Measurements from ENCODE around the gene IRAK1BP1. TPM values are rescaled to one million over a fixed set of nuclear protein-coding genes. Genes with fewer than 3 reads are reported as not detected.

Gene IRAK1BP1
- total RNA-seq, 2 experiments from 2014 or later = 7.6 to 8.1 TPM

DNA sequence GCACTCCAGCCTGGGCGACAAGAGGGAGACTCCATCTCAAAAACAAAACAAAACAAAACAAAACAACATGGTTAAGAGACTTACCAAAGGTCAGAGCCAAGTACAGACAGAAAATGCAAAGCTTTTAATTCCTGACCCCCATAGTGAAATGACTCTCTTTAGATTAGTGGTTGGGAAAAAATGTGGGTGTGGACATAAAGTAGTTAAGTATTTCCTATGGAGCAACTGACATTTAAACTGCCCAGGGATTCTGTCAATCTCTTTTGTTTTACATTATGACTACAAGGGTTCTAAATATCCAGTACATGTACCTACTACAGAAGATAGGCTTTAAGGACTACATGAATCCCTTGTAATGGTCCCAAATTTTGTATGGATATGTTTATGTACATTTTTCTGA, 75.1 kb downstream of the IRAK1BP1 start:
- TF ChIP-seq, protein P1, sequence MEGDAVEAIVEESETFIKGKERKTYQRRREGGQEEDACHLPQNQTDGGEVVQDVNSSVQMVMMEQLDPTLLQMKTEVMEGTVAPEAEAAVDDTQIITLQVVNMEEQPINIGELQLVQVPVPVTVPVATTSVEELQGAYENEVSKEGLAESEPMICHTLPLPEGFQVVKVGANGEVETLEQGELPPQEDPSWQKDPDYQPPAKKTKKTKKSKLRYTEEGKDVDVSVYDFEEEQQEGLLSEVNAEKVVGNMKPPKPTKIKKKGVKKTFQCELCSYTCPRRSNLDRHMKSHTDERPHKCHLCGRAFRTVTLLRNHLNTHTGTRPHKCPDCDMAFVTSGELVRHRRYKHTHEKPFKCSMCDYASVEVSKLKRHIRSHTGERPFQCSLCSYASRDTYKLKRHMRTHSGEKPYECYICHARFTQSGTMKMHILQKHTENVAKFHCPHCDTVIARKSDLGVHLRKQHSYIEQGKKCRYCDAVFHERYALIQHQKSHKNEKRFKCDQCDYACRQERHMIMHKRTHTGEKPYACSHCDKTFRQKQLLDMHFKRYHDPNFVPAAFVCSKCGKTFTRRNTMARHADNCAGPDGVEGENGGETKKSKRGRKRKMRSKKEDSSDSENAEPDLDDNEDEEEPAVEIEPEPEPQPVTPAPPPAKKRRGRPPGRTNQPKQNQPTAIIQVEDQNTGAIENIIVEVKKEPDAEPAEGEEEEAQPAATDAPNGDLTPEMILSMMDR (conservative IDR thresholded peaks at IDR 0.05; ENCODE audit: low read length) = no peak
- TF ChIP-seq EZH2phosphoT487 (IDR thresholded peaks at IDR 0.05; ENCODE audit: borderline replicate concordance, low read depth, low read length) = no peak
- Histone ChIP-seq H3K27ac (ENCODE audit: low read depth, low read length, poor library complexity, severe bottlenecking) (no peak overlapping the region), H2AFZ (ENCODE audit: low read length) (no peak overlapping the region), H3K4me2 (ENCODE audit: low read length) (no peak overlapping the region), H3K4me1 (ENCODE audit: insufficient read depth, low read length, poor library complexity, severe bottlenecking) (no peaks in the 10 kb centered on the region), H3K9me2 (ENCODE audit: insufficient read depth, low read length) (no peaks in the 10 kb centered on the region), H3K4me3 (ENCODE audit: low read depth, low read length, poor library complexity, severe bottlenecking) (no peak overlapping the region), H3K36me3 (ENCODE audit: insufficient read depth, low read length) (peaks cover 96% of the 10 kb centered on the region), H3K9me3 (ENCODE audit: low read length) (no peaks in the 10 kb centered on the region), H4K20me1 (ENCODE audit: insufficient read depth, low read length) (no peaks in the 10 kb centered on the region), H3K79me2 (ENCODE audit: insufficient read depth, low read depth, low read length) (no peaks in the 10 kb centered on the region)
- no peak for DNase-seq (ENCODE audit: low spot score)
- ChIA-PET POLR2A (no interaction called here), CTCF (ENCODE audit: unreplicated experiment) (no interaction called here)
- BruUV-seq (replicated peaks) = no TSS peak
- intact Hi-C loops (cut with micrococcal nuclease; ENCODE audit: unreplicated experiment) = no loop called here

DNA sequence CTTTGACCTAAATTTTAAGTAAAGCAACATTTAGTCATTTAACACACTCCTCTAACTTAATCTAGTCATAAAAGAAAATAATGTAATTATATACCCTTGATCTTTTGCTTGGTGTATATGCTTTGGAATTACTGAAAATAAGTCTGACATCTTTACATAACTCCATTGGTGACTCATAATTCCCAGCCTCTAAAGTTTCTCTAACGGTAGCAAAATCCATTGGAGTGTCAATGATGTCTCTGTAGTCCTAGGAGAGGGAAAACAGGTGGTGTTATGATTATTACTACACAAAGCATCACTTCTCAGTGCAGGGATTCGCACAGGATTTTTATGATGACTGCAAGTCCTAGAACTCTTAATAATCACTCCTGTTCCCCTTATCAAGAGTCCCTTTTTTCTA, 80.2 kb downstream of the IRAK1BP1 start:
- intact Hi-C loops (cut with micrococcal nuclease; ENCODE audit: unreplicated experiment) = no loop called here
- no peaks in the 10 kb centered on the region for H4K20me1 ChIP-seq (ENCODE audit: insufficient read depth, low read length)
- no peaks in the 10 kb centered on the region for H3K4me1 ChIP-seq (ENCODE audit: insufficient read depth, low read length, poor library complexity, severe bottlenecking)
- no TSS peak for BruUV-seq (replicated peaks)
- no peak for TF ChIP-seq EZH2phosphoT487 (IDR thresholded peaks at IDR 0.05; ENCODE audit: borderline replicate concordance, low read depth, low read length)
- TF ChIP-seq, protein P1 (conservative IDR thresholded peaks at IDR 0.05; ENCODE audit: low read length) = no peak
- no peak for DNase-seq (ENCODE audit: low spot score)
- H3K4me2 ChIP-seq (ENCODE audit: low read length) = no peak overlapping the region
- no peak overlapping the region for H3K27ac ChIP-seq (ENCODE audit: low read depth, low read length, poor library complexity, severe bottlenecking)
- H2AFZ ChIP-seq (ENCODE audit: low read length) = no peak overlapping the region
- peaks cover 19% of the 10 kb centered on the region; the same call in 1 of the 2 replicates for H3K9me3 ChIP-seq (ENCODE audit: low read length)
- peaks cover 100% of the 10 kb centered on the region for H3K36me3 ChIP-seq (ENCODE audit: insufficient read depth, low read length)
- no peaks in the 10 kb centered on the region for H3K9me2 ChIP-seq (ENCODE audit: insufficient read depth, low read length)
- H3K4me3 ChIP-seq (ENCODE audit: low read depth, low read length, poor library complexity, severe bottlenecking) = no peak overlapping the region
- no peaks in the 10 kb centered on the region for H3K79me2 ChIP-seq (ENCODE audit: insufficient read depth, low read depth, low read length)
- CTCF ChIA-PET (ENCODE audit: unreplicated experiment) = no interaction called here
- POLR2A ChIA-PET = no interaction called here

DNA sequence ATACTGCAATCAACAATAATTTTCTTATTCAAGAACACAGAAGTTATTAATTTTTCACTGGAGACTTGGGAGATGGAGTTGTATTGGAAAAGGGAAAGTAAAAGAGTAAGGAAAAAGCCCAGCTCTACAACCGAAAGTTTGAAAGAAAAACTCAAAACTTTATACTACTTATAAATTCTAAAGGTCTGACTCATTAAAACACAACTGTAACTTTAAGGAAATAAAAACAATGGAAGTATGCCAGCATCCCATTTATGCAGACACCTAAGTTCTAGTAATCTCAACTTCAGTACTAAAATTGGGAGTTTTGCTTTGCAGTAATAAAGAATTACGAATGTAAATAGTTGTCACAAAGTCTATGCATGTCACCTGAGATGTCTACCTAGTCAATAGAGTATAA, 80.6 kb downstream of the IRAK1BP1 start:
- no TSS peak for BruUV-seq (replicated peaks)
- POLR2A ChIA-PET = no interaction called here

More for the DNA sequence above, 80.6 kb downstream of the IRAK1BP1 start:
- Histone ChIP-seq H4K20me1 (ENCODE audit: insufficient read depth, low read length) (no peaks in the 10 kb centered on the region), H3K27ac (ENCODE audit: low read depth, low read length, poor library complexity, severe bottlenecking) (no peak overlapping the region), H3K79me2 (ENCODE audit: insufficient read depth, low read depth, low read length) (no peaks in the 10 kb centered on the region), H3K9me3 (ENCODE audit: low read length) (peaks cover 19% of the 10 kb centered on the region; the same call in 1 of the 2 replicates), H3K4me1 (ENCODE audit: insufficient read depth, low read length, poor library complexity, severe bottlenecking) (no peaks in the 10 kb centered on the region), H2AFZ (ENCODE audit: low read length) (no peak overlapping the region), H3K4me2 (ENCODE audit: low read length) (no peak overlapping the region), H3K36me3 (ENCODE audit: insufficient read depth, low read length) (peaks cover 100% of the 10 kb centered on the region), H3K4me3 (ENCODE audit: low read depth, low read length, poor library complexity, severe bottlenecking) (no peak overlapping the region), H3K9me2 (ENCODE audit: insufficient read depth, low read length) (no peaks in the 10 kb centered on the region)
- CTCF ChIA-PET (ENCODE audit: unreplicated experiment) = no interaction called here
- TF ChIP-seq, protein P1 (conservative IDR thresholded peaks at IDR 0.05; ENCODE audit: low read length) = no peak
- TF ChIP-seq EZH2phosphoT487 (IDR thresholded peaks at IDR 0.05; ENCODE audit: borderline replicate concordance, low read depth, low read length) = no peak
- no peak for DNase-seq (ENCODE audit: low spot score)
- intact Hi-C loops (cut with micrococcal nuclease; ENCODE audit: unreplicated experiment) = no loop called here
